Mammary epithelial cell (primary cell): ENCODE results near the gene LPP.

Experiments
- CTCF ChIP-seq, 2 donors: IDR thresholded peaks in 1 of 2; conservative IDR thresholded peaks in 1 of 2; 2 replicates each; pipeline ENCODE4 v1.5.1; 2011 to 2012; ENCODE audit warnings: inconsistent platforms in 2 of 2, low read length in 2 of 2, mild to moderate bottlenecking in 2 of 2, control low read depth in 1 of 2, low read depth in 1 of 2; ENCODE audit not compliant: insufficient read depth in 1 of 2; ENCODE audit errors: extremely low read depth in 1 of 2
- EZH2 ChIP-seq: IDR thresholded peaks from 2 replicates; pipeline ENCODE4 v1.6.1; 2012; ENCODE audit warnings: low read length, inconsistent platforms, borderline replicate concordance

- TF ChIP-seq CTCF (conservative IDR thresholded peaks at IDR 0.05 in 1 of 2, IDR thresholded peaks at IDR 0.05 in 1 of 2; ENCODE audit: extremely low read depth in 1 of 2, insufficient read depth in 1 of 2, low read depth in 1 of 2, low read length in 2 of 2) (no peak), EZH2 (no peak)
These were observed 162.7 kb downstream of the LPP start for GRCh38 chr3:188316723-188317070.
